ENCODE measurements around the gene ECE1. TPM values are rescaled to one million over a fixed set of nuclear protein-coding genes. Genes with fewer than 3 reads are reported as not detected.
A peak's percentile ranks its signal among the peaks of the same experiment; 100 is the strongest.

The ECE1 gene
- total and polyA plus RNA-seq, 2 of the 8 experiments (the other 6 are each of a cell fraction or from before 2014, with no cell fraction given): 21.4 to 36.8 TPM

DNA sequence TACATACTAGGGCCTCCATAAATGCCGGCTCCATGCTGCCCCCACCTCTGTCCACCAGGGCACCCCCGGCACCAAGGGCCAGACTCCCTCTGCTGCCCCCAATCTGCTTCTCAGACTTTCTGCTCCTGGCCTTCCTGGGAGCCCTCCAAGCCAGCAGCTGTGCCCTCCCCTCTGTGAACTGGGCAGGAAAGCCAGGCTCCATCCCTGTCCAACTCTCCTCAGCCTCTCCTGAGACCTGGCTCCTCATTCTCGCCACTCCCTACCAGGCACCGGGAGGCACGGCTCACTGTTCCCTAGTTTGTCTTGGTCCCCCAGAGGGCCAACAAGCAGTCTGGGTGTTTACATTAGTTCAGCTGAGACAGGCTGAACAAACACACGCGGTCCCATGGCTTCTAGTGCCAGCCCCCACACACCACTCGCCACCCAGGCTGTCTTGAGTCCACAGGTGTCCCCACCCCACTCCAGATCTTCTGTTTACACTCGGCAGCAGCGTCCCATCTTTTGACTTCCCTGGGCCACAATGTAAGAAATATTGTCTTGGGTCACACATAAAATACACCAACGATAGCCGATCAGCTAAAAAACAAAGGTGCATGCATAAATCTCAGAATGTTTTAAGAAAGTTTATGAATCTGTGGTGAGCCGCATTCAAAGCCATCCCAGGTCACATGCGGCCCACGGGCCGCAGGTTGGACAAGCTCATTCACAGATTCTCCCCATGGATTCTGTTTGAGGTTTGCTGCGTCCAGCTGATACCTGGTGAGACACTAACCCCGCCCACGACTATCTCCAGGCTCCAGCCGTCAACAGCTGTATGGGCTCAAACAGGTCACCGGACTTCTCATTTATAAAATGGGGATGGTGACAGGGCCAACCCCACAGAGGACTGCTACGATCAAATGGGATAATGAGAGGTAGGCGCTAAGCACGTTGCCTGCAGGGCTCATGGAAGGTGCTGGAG, 29.5 kb upstream of the ECE1 start:
- Histone ChIP-seq H2BK12ac (ENCODE audit: low read depth, low read length) (peak overlapping the region; percentile 80; the same call in 1 of the 2 replicates), H2BK20ac (ENCODE audit: low read length) (0 out of 2 replicates have a peak overlapping the region, but pooled peaks have one; percentile 37), H4K91ac (replicated peaks; ENCODE audit: insufficient read length, low read length) (no peak overlapping the region), H4K5ac (ENCODE audit: insufficient read length, low read depth, low read length) (no peak overlapping the region), H3K4me2 (ENCODE audit: insufficient read depth in 1 of 2, low read depth in 2 of 2, low read length in 2 of 2) (no peak overlapping the region), H3K27ac (ENCODE audit: low read depth, low read length) (no peak overlapping the region), H3K18ac (ENCODE audit: extremely low read depth, low read length) (peak overlapping the region; percentile 55; the same call in 1 of the 2 replicates), H3K23ac (ENCODE audit: insufficient read length) (no peak overlapping the region), H3K9ac (replicated peaks in 1 of 4; ENCODE audit: extremely low read depth in 1 of 4, low read depth in 3 of 4, low read length in 3 of 4) (no peak overlapping the region), H3K4me3 (ENCODE audit: extremely low read depth in 1 of 4, insufficient read depth in 2 of 4, low read depth in 3 of 4, low read length in 4 of 4) (no peak overlapping the region), H4K8ac (ENCODE audit: extremely low read depth, insufficient read depth, low read length) (no peak overlapping the region; the same call in 1 of the 2 replicates), H3K4ac (replicated peaks; ENCODE audit: insufficient read length, low read depth, low read length) (no peak overlapping the region), H4K20me1 (replicated peaks in 1 of 2; ENCODE audit: control insufficient read depth in 1 of 2, insufficient read depth in 2 of 2, low read length in 2 of 2) (no peaks in the 10 kb centered on the region), H3K23me2 (ENCODE audit: low read depth, low read length) (no peaks in the 10 kb centered on the region), H3K79me2 (ENCODE audit: control insufficient read depth in 1 of 2, insufficient read depth in 2 of 2, low read length in 2 of 2) (peaks cover 0 to 7% of the 10 kb centered on the region in 2 experiments; a peak in 1 of 4 replicates), H3K14ac (ENCODE audit: insufficient read length) (no peak overlapping the region), H3K27me3 (replicated peaks in 1 of 4; ENCODE audit: control insufficient read depth in 3 of 4, extremely low read depth in 1 of 4, insufficient read depth in 3 of 4, low read length in 3 of 4) (no peaks in the 10 kb centered on the region; a peak in 1 of 7 replicates), H3K56ac (replicated peaks; ENCODE audit: insufficient read length, low read depth, low read length) (no peak overlapping the region), H2BK5ac (ENCODE audit: low read depth, low read length) (peak overlapping the region; percentile 83; the same call in 1 of the 2 replicates), H3K79me1 (ENCODE audit: low read depth, low read length) (peaks cover 9% of the 10 kb centered on the region; the same call in 1 of the 2 replicates), H3K9me3 (ENCODE audit: insufficient read depth in 2 of 2, low read depth in 1 of 2, low read length in 1 of 2) (no peaks in the 10 kb centered on the region), H2BK120ac (replicated peaks; ENCODE audit: low read depth, low read length) (no peak overlapping the region), H2AFZ (ENCODE audit: low read length) (no peak overlapping the region), H3K36me3 (ENCODE audit: control insufficient read depth in 2 of 4, insufficient read depth in 4 of 4, low read length in 3 of 4) (no peaks in the 10 kb centered on the region), H2AK5ac (ENCODE audit: low read depth, low read length) (no peak overlapping the region; the same call in 1 of the 2 replicates), H2BK15ac (ENCODE audit: low read length) (peak overlapping the region; percentile 81; the same call in 1 of the 2 replicates), H3K4me1 (replicated peaks in 1 of 4; ENCODE audit: control insufficient read depth in 3 of 4, insufficient read depth in 4 of 4, low read length in 3 of 4) (peaks cover 19 to 57% (median 38%) of the 10 kb centered on the region in 4 experiments)
- FAIRE-seq: no peak
- 85% methylated on average over 24 of the region's 24 CpGs; no CpG with 5 or more reads in 1 of the 2 experiments for WGBS, 2 experiments (ENCODE audit: extremely low coverage in 1 of 2, insufficient coverage in 1 of 2, insufficient read length in 1 of 2, insufficient replicate concordance in 2 of 2, low coverage in 1 of 2, low lambda C conversion rate in 2 of 2, missing lambda C conversion rate in 1 of 2)
- DNase-seq (ENCODE audit: low read depth in 1 of 2, low spot score in 2 of 2): no peak
- ChIA-PET POLR2A (ENCODE audit: partially characterized antibody) (interaction anchor here (0.7 kb wide), 2 partner anchors 14 to 40 kb away, joined by 3 read pairs; no protein-coding TSS in a partner anchor), CTCF (ENCODE audit: partially characterized antibody) (interaction anchor here (1.0 to 15.0 kb wide), 19 partner anchors 6 to 190 kb away, joined by 3 to 168 read pairs (median 5); partner anchors contain the start of gene ALPL)
- TF ChIP-seq, protein P1, sequence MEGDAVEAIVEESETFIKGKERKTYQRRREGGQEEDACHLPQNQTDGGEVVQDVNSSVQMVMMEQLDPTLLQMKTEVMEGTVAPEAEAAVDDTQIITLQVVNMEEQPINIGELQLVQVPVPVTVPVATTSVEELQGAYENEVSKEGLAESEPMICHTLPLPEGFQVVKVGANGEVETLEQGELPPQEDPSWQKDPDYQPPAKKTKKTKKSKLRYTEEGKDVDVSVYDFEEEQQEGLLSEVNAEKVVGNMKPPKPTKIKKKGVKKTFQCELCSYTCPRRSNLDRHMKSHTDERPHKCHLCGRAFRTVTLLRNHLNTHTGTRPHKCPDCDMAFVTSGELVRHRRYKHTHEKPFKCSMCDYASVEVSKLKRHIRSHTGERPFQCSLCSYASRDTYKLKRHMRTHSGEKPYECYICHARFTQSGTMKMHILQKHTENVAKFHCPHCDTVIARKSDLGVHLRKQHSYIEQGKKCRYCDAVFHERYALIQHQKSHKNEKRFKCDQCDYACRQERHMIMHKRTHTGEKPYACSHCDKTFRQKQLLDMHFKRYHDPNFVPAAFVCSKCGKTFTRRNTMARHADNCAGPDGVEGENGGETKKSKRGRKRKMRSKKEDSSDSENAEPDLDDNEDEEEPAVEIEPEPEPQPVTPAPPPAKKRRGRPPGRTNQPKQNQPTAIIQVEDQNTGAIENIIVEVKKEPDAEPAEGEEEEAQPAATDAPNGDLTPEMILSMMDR (IDR thresholded peaks at IDR 0.05; ENCODE audit: control extremely low read depth in 1 of 3, insufficient read depth in 1 of 3, low read depth in 1 of 3, low read length in 3 of 3): peak in 2 of 3 experiments; percentile 20 to 30; a peak in 2 of 4 replicates
- TF ChIP-seq TBP (IDR thresholded peaks at IDR 0.05; ENCODE audit: low read depth, low read length): no peak
